Right lobe of liver (tissue), 4 donors: ENCODE data around the gene HMGCL.
A peak's percentile ranks its signal among the peaks of the same experiment; 100 is the strongest.

Source experiments
- POLR2A ChIP-seq: fragments of 450-650 bp; IDR thresholded peaks from one replicate; pipeline ENCODE4 v1.6.1; 2017; ENCODE audit warnings: antibody characterized with exemption, mild to moderate bottlenecking
- TF ChIP-seq, protein P1 (sequence below), 4 donors: fragments of 200-600 bp in 3 of 4; fragments of 450-650 bp in 1 of 4; IDR thresholded peaks; one replicate each; pipeline versions ENCODE4 v1.5.1 to v1.8.0; 2016 to 2022; ENCODE audit warnings: antibody characterized with exemption in 4 of 4, mild to moderate bottlenecking in 2 of 4
- donor health status: DM: no; HTN: no; CAD: no.
- donor health status: DM: no; HTN: no; CAD: no.
- donor health status: DM: no; HTN: yes; CAD: no.

DNA sequence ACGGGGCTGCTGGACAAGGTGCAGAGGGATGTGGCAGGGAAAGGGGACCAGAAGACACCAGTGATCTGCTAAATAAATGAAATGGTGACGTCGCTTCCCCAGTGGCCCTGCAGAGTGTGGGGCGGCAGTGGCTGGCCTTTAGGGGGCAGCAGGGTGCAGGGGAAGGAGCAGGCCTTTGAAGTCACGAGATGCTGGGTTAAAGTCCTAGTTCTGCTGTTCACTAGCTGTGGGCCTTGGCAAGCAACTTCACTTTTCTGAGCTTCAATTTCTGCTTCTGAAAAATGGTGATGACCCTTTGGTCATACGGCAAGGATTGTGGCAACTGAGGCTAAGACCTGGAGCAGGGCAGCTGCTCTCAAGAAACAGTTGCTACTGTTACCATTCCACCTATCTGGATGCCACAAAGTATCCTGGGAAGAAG, 15.5 kb downstream of the HMGCL start:
- TF ChIP-seq, protein P1, sequence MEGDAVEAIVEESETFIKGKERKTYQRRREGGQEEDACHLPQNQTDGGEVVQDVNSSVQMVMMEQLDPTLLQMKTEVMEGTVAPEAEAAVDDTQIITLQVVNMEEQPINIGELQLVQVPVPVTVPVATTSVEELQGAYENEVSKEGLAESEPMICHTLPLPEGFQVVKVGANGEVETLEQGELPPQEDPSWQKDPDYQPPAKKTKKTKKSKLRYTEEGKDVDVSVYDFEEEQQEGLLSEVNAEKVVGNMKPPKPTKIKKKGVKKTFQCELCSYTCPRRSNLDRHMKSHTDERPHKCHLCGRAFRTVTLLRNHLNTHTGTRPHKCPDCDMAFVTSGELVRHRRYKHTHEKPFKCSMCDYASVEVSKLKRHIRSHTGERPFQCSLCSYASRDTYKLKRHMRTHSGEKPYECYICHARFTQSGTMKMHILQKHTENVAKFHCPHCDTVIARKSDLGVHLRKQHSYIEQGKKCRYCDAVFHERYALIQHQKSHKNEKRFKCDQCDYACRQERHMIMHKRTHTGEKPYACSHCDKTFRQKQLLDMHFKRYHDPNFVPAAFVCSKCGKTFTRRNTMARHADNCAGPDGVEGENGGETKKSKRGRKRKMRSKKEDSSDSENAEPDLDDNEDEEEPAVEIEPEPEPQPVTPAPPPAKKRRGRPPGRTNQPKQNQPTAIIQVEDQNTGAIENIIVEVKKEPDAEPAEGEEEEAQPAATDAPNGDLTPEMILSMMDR (IDR thresholded peaks at IDR 0.05) = peak; percentile 86 to 96 (median 90)
- no peak for TF ChIP-seq POLR2A
